HG03095 (cell line): ENCODE data around the gene SMYD2.
"Not testable (repeated sequence)": the region's sequence is repeated elsewhere in the genome, so short reads cannot be mapped to it uniquely, and the experiment has no call there.

Experiments used
- ATAC-seq: cut with Tn5 transposase; IDR thresholded peaks from one replicate; pipeline ENCODE4 v1.9.1; 2021; ENCODE audit warnings: moderate library complexity; ENCODE audit not compliant: unreplicated experiment

SMYD2 gene

DNA sequence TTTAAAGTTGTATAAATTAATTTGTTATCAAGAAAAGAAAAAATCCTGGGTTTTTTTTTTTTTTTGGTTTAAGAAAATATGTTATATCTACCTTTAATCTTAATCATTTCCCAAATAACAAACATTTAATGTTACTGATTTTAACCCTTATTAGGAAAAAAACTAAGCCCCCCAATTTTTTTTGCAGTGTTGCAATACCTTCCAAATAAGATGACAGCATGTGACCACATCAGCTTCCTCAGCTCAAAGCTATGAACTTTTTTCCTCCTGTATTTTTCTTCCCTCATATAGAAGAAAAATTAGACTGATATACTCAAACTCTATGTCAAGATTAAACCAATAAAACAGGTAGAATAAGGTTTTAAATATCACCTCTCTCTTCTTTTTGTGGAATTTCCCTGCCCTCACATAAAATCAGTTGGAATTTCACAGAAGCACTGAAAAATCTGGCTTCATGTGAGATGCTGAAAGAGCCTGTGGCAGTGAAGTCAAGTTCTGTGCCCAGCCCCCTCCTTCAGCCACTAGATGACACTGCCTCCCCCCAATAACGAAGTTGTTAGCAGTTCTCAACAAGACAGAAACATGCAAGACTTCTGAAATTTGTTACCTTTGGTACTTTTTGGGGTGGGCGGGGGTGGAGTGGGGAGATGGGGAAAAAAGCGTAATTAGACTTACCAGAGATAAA lies 9.6 kb upstream of the SMYD2 start:
- no peak for ATAC-seq

DNA sequence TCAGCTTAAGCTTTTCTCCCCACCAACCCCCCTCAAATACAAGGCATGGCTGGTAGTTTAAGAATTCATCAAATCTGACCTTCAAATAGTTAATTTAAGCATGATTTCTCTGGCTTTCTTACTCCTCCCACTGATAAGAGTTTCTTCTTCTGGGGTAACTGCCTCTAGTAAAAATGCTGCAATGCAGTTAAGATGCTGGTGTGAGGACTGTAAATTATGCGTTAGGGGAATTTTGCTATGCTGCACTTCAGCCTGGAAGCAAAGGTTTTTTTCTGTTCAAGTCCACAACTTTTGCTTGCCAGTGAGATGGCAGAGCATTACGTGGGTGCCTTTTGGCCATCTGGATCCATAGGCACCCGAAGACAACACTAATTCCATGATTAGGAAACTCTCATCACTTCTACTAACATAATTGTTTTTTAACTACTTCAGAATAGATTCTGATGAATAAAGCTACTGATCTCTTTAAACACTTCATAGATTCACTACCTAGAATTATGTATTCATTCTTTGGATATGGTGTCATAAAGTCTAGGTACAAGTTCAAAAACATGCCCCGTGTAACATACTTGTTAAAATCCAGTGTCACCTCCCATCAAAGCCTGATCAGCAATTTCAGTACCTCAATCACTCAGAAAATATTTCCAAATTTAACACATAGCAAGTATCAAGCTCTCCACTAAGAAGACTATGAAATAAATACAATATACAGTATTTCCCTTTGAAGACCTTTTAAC lies 8.8 kb upstream of the SMYD2 start:
- no peak for ATAC-seq

DNA sequence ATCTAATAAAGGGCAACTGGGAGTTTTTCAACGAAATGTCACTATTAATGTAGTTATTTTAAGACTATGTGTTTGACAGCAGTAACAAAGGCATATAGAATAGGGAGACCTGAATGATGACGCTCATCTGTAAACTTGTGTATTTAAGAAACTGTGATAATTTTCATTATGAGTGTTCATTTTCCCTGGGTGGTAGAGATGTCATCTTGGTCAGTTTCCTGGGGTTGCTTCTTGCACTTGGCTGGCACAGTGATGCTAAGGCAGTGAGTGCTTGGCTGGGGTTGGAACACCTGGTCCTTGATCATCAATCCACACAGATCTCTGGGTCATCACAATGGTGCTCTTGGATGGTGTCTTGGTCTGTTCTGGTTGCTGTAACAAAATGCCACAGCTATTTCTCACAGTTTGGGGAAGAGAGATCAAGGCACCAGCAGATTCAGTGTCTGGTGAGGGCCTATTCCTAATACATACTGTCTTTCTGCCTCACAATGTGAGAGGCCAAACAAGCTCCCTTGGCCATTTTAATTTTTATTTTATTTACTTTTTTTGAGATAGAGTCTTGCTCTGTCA lies 7.9 kb upstream of the SMYD2 start:
- no peak for ATAC-seq

DNA sequence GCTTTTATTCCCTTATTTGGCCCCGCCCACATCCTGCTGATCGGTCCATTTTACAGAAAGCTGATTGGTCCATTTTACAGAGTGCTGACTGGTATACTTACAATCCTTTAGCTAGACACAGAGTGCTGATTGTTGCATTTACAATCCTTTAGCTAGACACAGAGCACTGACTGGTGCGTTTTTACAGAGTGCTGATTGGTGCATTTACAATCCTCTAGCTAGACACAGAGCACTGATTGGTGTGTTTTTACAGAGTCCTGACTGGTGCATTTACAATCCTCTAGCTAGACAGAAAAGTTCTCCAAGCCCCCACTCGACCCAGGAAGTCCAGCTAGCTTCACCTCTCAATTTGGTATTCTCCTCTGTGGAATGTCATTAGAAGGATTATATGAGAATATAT lies 5.3 kb upstream of the SMYD2 start:
- not testable (repeated sequence) for ATAC-seq

DNA sequence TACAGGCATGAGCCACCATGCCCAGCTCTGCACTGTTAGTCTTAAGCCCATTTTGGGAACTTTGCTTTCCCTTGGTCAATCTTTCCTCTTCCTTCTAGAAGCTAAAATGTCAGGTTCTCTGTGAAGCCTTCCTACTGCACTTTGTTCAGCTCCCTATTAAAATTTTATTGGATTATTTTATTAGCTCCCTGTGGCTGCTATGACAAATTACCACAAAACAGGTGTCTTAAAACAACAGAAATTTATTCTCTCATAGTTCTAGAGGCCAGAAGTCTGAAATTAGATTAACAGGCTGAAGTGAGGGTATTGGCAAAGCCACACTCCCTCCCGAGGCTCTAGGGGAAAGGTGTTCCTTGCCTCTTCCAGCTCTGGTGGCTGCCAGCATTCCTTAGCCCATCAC lies 4.2 kb upstream of the SMYD2 start:
- no peak for ATAC-seq

DNA sequence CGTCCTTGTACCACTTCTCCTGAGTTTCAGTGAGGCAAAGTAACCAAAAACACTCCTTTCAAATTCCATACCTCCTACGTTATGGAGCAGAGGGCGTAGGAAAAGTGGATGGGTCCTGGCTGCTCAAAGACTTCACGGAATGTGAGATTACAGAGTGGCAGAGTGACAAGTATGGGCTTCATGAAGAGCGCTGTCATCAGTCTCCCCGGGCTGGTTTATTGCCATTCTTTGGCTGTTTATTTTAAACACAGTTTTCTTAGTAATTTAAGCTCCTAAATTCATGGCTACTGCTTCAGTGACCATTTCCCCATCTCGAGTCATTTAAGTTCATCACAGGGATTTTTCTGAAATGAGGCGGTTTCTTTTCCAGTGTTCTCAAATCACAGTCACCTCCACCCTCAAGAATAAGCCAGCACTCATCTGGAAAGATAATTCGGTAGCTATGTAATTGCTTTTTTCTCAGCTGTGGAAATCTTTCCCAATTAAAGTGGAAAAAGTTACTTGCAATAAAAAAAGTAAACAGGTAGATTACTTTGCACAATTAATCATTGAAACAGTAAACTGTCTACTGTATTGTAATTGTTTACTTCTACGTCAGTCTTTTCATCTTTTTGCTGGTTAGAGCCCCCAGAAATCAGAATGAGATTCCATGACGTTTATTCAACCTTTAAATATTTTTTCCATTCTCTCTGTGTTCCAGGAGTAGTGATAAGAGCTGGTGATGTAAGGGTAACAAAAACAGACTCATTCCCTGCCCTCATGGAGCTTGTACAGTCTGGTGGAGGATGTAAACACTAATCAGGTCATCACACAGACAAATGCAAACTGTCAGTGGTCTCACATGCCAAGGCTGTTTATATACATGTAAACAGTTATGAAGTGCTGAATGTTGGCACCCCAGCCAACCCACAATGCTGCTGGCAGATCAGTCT lies 3.0 kb upstream of the SMYD2 start:
- no peak for ATAC-seq

DNA sequence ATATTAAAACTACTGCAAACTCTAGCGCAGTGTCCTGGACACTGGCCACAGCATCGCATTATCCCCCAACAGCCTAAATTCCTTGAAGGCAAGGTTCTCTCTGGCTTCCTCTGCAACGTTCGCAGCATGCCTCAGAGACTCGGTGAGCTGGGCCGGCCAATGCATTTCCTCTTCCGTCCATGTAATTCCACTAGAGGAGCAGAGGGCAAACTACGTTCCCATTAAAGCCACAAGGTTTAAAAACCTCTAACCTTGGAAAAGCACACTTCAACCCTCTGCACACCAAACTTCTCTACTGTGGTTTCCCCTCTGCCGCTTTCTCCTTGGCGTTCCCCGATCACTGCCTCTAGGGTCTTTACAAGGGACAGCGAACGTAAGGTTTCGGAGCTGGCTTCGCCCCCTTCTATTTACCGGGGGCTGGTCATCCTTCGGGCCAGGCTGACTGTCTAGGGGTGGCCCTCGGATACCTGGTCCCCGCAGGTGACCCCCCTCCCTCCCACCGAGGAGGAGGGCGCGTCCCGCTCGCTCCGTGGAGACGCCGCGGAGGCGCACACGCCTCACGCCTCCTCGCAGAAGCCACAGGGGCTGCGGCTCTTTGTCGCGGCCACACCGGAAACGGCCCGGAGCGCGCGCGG lies 456 bp upstream of the SMYD2 start:
- peak; percentile 15 for ATAC-seq

DNA sequence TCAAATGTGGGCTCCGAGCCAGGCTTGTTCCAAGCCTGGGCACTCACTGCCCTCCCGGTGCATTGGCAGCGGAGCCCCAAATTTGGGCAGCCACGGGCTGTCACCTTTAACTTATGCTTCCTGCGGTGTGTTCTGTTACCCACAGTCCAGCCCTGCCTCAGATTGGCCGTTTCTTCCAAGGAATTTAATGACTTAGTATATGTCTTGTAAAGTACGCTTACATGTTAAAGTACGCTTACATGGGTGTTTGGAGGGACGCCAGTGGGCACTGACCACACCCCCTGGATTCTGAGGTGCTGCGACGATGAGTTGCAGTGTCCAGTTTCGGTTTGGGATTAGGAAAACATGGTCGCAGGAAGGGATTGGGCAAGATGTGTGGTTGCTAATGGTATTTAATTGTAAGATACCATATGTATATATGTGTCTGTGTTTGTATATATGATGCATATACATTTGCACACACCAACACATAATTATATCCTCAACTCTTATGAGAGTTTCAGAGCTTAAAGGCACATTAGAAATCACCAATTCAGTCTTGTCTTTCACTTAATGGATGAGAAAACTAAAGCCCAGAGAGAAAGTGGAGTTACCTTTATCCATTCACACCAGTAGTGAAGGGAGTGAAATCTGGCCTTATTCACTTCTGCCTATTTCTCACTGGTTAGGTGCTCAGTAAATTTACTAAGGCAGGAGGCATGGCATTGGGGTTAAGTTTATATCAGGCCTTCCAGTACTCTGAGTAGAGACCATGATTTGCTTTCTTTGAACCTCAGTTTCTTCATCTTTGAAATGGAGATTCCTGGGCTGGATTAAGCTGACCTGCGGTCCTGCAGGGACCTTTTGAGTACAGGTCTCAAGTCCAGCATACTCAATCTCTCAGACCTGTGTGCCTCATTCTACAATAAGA lies 1.0 kb downstream of the SMYD2 start:
- ATAC-seq, result no peak

DNA sequence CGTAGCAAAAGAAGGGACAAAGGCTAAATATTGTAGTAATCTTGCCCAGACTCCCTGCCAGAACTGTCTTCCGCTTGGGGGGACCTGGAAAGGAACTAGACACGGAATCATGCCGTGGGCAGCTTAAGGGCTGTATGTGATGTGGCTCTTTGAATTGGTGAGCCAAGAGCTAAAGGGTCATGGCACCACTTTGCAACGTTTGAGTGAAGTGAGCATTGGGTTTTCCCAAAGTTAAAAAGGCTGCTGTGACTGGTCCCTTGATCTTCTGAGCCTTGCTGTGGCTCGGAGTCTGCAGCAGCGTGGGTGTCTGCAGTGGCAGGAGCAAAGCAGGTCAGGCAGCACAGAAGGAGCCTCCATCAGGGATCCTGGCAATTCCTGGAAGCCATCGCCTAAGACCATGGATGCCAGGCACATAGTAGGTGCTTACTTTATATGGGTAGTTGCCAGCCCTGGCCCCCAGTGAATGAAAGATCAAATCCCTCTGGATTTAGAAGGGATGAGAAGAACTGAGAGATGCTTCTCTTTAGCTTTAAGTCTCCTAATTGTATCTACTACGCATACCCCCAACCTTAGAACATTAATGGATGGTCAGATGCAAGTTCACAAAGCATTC lies 1.8 kb downstream of the SMYD2 start:
- no peak for ATAC-seq

DNA sequence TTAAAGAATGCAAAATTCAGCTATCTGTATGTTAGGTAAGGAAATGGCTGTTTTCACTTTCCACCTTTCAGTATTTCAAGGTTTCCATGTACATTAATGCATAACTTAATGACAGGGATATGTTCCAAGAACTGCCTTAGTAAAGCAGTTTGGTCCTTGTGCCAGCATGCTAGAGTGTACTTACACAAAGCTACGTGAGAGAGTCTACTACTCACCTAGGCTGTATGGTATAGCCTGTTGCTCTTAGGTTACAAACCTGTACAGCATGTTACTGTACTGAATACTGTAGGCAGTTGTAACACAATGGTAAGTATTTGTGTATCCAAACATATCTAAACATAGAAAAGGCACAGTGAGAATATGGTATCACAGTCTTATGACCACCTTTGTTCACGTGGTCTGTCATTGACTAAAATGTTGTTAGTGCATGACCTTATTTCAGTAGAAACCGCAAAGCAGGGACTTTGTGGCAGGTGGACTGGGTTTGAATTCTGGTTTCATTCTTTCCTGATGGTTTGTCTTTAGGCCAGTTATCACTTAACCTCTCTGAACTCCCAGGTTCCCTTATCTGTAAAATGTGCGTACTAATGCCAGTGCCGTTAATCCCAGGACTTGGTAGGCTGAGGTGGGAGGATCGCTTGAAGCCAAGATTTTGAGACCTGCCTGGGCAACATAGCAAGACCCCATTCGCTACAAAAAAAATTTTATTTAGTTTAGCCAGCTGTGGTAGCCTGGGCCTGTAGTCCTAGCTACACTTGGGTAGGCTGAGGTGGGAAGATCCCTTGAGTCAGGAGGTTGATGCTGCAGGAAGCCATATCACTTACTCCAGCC lies 4.9 kb downstream of the SMYD2 start:
- ATAC-seq, result no peak

DNA sequence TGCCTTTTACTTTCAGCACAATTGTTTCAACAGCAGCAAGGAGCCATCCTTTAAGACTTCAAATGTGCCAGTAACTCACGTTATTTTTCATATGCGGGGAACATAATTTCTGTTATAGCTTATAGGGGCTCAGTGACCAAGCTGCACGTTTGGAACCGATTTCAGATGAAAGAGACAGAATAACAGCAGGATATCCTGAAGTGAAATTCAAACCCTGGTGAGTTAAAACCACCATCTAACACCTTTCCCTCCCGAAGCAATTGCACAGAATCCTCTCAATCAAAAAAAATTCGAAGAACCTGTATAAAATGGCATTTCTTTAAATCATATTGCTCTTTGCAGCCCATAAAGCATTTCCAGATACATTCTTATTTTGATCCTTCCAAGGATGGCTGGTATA lies 6.9 kb downstream of the SMYD2 start:
- no peak for ATAC-seq

DNA sequence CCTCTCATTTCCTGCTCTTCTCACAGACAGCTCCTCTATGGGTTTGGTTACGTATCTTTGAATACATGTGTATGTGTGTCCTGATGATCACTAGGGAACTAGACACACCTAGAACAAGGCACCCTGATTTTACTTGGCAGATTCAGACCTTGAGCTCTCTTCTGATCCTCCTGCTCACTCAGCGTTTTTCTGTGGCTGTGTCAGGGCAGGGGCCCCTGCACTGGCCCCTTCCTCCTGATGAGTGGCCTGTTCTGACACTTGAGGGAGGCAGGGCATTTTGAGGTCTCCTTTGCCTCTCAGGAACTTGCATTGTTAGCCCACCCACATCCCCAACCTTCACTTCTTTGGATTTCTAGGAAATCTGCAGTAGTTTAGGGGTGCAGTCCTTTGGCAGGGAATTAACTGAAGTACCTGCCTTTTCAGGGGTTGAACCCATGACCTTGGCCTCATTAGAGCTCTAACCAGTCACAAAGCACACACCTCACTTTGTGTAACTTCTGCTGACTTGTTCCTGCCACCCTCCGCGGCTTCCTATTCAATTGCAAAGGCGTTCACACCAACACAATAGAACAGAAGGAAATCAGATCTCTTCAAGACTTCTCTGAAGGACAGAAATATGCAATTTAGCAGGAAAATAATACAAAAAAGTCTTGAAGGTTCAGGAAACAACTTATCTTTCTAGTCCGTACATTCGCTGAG lies 8.8 kb downstream of the SMYD2 start:
- no peak for ATAC-seq

DNA sequence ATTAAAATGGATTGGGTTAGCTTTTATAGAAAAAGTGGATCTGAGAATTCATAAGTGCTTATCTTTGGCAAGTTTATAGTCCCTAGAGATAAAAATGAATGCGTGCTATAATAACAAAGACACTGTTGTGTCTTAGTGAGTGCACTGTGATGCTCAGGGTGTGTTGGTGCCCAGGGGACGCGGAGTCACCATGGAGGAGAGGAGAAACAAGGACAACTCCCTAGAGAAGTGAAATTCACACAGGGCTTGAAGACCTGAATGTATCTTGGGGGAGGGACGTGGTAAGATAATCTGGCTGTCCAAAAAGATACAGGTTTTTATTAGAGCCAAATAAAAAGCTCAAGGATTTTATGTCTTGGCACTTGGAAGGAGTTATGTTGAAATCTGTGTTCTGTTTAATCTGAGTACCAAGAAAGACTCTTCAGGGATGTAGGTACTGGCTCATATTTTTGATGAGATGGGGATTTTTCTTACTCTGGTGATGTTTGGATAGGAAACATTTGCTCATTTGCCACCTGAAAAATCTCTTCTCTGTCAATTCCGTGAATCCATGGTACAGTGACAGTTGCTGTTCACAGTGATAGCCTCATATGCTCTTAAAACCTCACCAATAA lies 9.6 kb downstream of the SMYD2 start:
- no peak for ATAC-seq

DNA sequence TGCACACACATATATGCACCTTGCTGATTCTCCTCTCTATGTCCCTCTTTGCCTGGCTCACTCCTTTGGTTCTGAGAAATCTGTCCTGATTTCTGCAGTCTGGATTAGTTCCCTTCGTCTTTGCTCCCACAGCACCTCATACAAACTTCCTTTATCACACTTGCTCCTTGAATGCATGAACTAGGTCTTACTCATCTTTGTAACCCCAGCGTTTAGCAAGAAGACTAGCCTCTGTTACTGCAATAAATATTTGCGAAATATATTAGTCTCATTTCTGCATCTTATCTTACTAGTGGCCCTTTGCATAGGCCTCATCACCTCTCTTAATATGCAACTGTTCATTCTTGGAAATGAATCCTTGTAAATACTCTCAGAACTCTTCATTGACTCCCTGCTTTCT lies 11.4 kb downstream of the SMYD2 start:
- ATAC-seq, result no peak

DNA sequence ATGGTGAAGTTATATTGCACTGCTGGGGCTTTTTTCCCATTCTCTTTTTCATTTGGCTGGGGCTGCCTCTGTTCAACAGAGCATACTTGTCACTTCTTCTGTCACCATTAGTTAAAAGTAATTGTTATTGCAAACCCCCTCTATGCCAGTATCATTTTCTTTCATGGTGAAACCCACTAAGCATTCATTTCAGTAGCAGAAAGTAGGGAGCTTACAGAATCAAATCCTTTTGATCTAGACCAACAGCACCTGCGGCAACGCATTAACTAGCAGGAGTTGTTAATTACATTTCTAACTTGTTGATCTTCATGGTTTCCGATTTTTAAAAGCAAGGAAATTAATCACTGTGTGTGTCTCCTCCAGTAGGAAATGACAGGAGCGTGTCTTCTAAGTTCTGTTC lies 15.0 kb downstream of the SMYD2 start:
- ATAC-seq, result no peak

DNA sequence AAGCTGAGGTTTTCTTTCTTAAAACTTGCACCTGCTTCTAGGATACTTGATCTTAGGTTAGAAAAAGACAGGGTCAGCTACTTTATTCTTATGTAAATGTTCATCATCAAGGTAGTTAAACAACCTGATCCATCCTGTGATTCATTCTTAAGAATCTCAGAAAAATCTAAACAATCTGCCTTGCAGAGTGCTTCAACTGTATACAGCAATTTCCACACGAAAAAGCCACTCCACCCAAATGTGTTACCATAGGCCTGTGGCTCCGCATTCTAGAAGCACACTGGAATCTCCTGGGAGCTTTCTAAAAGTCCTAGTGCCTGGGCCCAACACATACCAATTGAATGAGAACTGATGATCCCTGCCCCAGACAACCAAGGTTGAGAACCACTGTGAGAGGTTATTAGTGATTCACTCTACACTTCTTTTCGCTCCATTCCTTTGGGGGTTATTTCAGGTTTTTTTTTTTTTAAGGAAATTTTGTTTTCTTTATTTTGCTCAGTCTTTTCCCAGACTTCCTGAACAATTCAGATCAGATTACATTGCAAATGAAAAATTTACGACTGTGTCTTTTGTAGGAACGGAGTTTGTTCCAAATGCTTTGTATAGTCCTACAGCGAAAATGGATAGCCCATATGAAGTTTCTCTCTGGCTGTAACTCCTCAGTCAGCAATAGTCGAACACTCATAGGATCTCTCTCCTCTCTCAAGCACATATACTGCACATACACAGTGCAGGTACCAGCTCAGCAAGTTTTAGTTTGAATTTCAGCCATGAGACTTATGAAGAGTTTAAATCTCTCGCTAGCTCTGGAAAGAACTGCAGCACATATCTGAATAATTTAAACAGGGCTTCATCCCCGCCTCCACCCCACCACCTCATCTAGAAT lies 16.1 kb downstream of the SMYD2 start:
- ATAC-seq, result no peak
